ENCODE results near the gene MYH9. TPM values are rescaled to one million over a fixed set of nuclear protein-coding genes. Genes with fewer than 3 reads are reported as not detected.
"Not testable (repeated sequence)": the region's sequence is repeated elsewhere in the genome, so short reads cannot be mapped to it uniquely, and the experiment has no call there.

The MYH9 gene
- total RNA-seq, 2 donors from 2014 or later: 125 to 229 TPM

DNA sequence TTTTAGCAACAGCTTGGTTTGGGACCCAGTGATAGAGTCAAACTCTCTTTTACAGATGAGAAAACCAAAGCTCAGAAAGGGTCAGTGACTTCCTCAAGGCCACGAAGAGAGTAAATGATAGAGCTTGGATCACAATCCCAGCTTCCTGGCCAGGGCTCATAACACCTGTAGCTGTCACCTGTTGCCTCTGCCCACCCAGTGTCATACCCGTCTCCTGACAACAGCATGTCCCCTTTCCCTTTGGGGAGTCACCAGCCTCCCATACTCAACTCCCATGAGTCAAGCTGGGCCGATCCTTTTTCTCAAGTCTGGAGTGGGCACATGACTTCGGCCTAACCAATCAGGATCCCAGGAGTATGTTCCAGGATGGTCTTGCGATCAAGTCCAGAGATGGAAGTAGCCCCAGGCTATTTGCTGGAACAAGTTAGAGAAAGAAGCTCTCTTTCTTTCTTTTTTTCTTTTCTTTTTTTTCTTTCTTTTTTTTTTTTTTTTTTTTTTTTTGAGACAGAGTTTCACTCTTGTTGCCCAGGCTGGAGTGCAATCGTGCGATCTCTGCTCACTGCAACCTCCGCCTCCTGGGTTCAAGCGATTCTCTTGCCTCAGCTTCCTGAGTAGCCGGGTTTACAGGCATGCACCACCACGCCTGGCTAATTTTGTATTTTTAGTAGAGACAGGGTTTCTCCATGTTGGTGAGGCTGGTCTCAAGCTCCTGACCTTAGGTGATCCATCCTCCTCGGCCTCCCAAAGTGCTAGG is 27.8 kb upstream of the MYH9 start:
- no peaks in the 10 kb centered on the region for H3K27me3 ChIP-seq
- TF ChIP-seq, protein P1, sequence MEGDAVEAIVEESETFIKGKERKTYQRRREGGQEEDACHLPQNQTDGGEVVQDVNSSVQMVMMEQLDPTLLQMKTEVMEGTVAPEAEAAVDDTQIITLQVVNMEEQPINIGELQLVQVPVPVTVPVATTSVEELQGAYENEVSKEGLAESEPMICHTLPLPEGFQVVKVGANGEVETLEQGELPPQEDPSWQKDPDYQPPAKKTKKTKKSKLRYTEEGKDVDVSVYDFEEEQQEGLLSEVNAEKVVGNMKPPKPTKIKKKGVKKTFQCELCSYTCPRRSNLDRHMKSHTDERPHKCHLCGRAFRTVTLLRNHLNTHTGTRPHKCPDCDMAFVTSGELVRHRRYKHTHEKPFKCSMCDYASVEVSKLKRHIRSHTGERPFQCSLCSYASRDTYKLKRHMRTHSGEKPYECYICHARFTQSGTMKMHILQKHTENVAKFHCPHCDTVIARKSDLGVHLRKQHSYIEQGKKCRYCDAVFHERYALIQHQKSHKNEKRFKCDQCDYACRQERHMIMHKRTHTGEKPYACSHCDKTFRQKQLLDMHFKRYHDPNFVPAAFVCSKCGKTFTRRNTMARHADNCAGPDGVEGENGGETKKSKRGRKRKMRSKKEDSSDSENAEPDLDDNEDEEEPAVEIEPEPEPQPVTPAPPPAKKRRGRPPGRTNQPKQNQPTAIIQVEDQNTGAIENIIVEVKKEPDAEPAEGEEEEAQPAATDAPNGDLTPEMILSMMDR (IDR thresholded peaks at IDR 0.05): no peak
- no peak overlapping the region for H3K27ac ChIP-seq
- peaks cover 0 to 17% of the 10 kb centered on the region in 2 donors for H3K4me1 ChIP-seq
- no peak for DNase-seq (ENCODE audit: low spot score)
- no peaks in the 10 kb centered on the region for H3K36me3 ChIP-seq
- no peak overlapping the region for H3K4me3 ChIP-seq
- no peaks in the 10 kb centered on the region for H3K9me3 ChIP-seq

DNA sequence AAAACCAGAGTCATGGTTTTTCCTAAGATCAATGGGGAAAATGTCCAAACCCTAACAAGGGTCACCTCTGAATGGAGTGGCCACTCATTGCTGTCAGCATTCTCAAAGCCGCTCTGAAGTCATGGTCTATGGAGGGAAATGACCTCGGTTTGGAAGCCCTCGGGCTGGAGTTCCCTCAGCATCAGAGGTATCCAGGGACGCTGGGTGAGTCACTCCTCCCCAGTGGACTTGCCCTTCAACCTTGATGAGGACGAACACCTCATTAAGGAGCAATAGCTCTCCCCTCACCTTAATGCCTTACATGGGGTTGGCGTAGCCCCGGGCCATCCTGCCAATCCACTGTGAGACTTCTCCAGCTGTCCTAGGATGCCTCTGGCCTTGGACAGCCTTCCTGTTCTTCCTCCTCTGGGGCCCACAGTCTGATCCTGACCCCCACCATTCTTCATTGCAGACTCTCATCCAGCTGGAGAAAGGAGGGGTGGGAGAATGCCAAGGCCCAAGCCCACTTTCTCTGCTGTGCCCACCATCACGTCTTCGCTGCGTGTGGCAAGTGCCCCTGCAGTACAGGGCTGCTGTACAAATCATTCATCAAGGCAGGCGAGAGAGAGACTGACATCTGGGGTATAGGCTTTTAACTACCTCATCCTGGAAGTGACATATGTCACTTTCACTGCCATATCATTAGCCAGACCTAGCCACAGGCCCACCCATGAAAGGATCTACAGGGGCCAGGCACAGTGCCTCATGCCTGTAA is 25.4 kb upstream of the MYH9 start:
- peak overlapping the region in 1 of 2 donors; percentile 18 for H3K27ac ChIP-seq
- no peaks in the 10 kb centered on the region for H3K36me3 ChIP-seq
- H3K27me3 ChIP-seq: no peaks in the 10 kb centered on the region
- H3K4me1 ChIP-seq: peaks cover 0 to 17% of the 10 kb centered on the region in 2 donors
- H3K9me3 ChIP-seq: no peaks in the 10 kb centered on the region
- no peak for DNase-seq (ENCODE audit: low spot score)
- no peak overlapping the region for H3K4me3 ChIP-seq
- TF ChIP-seq, protein P1 (IDR thresholded peaks at IDR 0.05): no peak

DNA sequence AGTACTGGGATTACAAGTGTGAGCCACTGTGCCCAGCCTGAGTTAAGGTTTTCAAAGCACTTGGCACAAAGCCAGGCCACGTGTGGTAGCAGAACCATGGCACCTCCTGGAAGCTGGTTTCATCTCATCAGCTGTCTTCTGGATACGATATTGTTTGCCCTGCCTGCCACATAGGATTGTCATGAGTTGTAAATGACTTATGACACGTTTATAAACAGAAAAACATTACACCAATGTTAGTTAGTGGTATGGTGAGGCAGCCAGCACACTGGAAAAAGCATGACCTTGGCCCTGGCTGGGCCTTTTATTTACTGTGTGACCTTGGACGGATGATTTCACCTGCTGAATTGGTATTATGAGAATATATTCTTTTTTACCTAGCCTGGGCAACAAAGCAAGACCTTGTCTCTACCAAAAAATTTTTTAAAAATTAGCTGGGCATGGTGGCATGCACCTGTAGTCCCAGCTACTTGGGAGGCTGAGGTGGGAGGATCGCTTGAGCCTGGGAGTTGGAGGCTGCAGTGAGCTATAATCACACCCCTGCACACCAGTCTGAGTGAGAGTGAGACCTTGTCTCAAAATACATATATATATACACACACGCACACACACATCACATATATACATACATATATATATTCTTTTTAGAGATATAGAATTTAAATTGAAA is 24.0 kb upstream of the MYH9 start:
- Histone ChIP-seq H3K27me3 (no peaks in the 10 kb centered on the region), H3K36me3 (no peaks in the 10 kb centered on the region), H3K4me1 (peaks cover 0 to 17% of the 10 kb centered on the region in 2 donors), H3K9me3 (no peaks in the 10 kb centered on the region), H3K27ac (no peak overlapping the region), H3K4me3 (no peak overlapping the region)
- TF ChIP-seq, protein P1 (IDR thresholded peaks at IDR 0.05): no peak
- DNase-seq (ENCODE audit: low spot score): no peak

DNA sequence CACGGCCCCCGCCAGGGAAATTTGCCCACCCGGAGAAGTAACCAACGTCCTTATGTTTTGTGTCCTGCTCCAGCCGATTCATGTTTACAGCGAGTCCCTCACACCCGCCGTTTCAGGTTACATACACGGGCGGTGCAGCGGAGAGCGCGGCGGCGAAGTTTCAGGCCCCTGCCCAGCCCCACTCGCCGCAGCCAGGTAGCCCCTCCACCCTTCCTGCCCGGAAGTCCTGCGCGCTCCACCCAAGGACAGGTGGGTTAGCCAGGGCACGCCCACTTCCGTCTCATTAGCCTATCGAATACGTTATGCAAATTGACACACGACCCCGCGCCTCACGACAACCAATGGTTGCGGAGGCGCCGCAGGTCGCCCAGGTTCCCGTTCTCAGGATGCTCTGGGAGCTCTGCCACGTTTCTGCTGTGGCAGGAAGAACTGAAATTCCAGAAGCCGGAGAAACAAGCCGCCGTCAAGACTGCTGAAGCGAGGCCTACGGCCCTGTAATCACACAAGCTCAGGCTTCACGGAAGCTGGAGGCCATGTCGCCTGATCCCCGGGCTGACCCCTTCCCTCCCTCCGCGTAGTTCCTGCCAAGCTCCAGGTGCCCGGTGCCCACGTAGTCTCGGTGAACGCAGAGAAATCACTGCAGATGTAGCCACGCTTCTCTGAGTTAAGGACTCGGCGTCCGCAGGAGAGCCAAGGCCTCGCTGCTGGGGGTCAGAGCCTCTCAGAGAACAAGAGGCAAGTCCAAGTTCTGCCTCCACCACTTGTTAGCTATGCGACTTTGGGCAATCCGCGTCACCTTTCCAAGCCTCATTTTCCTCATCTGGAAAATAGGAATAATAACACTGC is 22.4 kb upstream of the MYH9 start:
- Histone ChIP-seq H3K27me3 (no peaks in the 10 kb centered on the region), H3K27ac (peak overlapping the region; percentile 57 to 83), H3K4me3 (peak overlapping the region; percentile 12 to 42), H3K9me3 (no peaks in the 10 kb centered on the region), H3K4me1 (peaks cover 0 to 17% of the 10 kb centered on the region in 2 donors), H3K36me3 (no peaks in the 10 kb centered on the region)
- DNase-seq (ENCODE audit: low spot score): peak; percentile 80
- TF ChIP-seq, protein P1 (IDR thresholded peaks at IDR 0.05): no peak

DNA sequence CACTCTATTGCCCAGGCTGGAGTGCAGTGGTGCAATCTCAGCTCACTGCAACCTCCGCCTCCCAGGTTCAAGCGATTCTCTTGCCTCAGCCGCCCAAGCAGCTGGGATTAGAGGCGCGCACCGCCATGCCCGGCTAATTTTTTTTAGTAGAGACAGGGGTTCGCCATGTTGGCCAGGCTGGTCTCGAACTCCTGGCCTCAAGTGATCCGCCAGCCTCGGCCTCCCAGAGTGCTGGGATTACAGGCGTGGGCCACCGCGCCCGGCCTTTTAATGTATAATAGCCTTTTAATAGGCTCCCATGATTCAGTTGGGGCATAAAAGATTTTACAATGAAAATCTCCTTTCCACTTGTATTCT is 21.8 kb upstream of the MYH9 start:
- H3K4me1 ChIP-seq: peaks cover 0 to 17% of the 10 kb centered on the region in 2 donors
- H3K27me3 ChIP-seq; DNase-seq (ENCODE audit: low spot score); H3K36me3 ChIP-seq; H3K9me3 ChIP-seq: not testable (repeated sequence)
- peak overlapping the region; percentile 12 to 42 for H3K4me3 ChIP-seq
- peak overlapping the region; percentile 57 to 83 for H3K27ac ChIP-seq

All from right atrium auricular region (tissue), 2 donors.